GM19463 (cell line): Measurements from ENCODE around the gene PTTG2.
"Not testable (repeated sequence)": the region's sequence is repeated elsewhere in the genome, so short reads cannot be mapped to it uniquely, and the experiment has no call there.

Source experiments
- ATAC-seq: cut with Tn5 transposase; IDR thresholded peaks from one replicate; pipeline ENCODE4 v1.9.1; 2021; ENCODE audit warnings: mild to moderate bottlenecking, moderate library complexity; ENCODE audit not compliant: unreplicated experiment

Gene PTTG2

GRCh38 chr4:37960098-37960497, at the start of gene PTTG2:
Gene PTTG2, plus strand, starts transcription at chr4:37960398. Its CDS starts 37 bp downstream, at chr4:37960435.
- ATAC-seq = no peak

GRCh38 chr4:37914539-37914938, 45.7 kb upstream of the PTTG2 start:
- no peak for ATAC-seq

- no peak for ATAC-seq
Observed at GRCh38 chr4:37917388-37917787, 42.8 kb upstream of the PTTG2 start.

- no peak for ATAC-seq
Observed at GRCh38 chr4:37918653-37919052, 41.5 kb upstream of the PTTG2 start.

- peak; percentile 41 for ATAC-seq
Observed at GRCh38 chr4:37922328-37922727, 37.9 kb upstream of the PTTG2 start.

- not testable (repeated sequence) for ATAC-seq
Observed at GRCh38 chr4:37923089-37923488, 37.1 kb upstream of the PTTG2 start.

GRCh38 chr4:37924946-37925345, 35.3 kb upstream of the PTTG2 start:
- ATAC-seq = no peak

GRCh38 chr4:37927434-37927833, 32.8 kb upstream of the PTTG2 start:
- ATAC-seq = no peak

- ATAC-seq = no peak
Observed at GRCh38 chr4:37928426-37929416, 31.5 kb upstream of the PTTG2 start.

- no peak for ATAC-seq
Observed at GRCh38 chr4:37934096-37934495, 26.1 kb upstream of the PTTG2 start.

GRCh38 chr4:37934609-37935008, 25.6 kb upstream of the PTTG2 start:
- no peak for ATAC-seq

- no peak for ATAC-seq
Observed at GRCh38 chr4:37935026-37935425, 25.2 kb upstream of the PTTG2 start.

- no peak for ATAC-seq
Observed at GRCh38 chr4:37936889-37937498, 23.2 kb upstream of the PTTG2 start.

- ATAC-seq = no peak
Observed at GRCh38 chr4:37938208-37938607, 22.0 kb upstream of the PTTG2 start.

GRCh38 chr4:37946503-37947179, 13.6 kb upstream of the PTTG2 start:
- no peak for ATAC-seq

- no peak for ATAC-seq
Observed at GRCh38 chr4:37948542-37948941, 11.7 kb upstream of the PTTG2 start.

GRCh38 chr4:37949636-37950426, 10.4 kb upstream of the PTTG2 start:
- no peak for ATAC-seq

- ATAC-seq = no peak
Observed at GRCh38 chr4:37951461-37952352, 8.5 kb upstream of the PTTG2 start.

GRCh38 chr4:37953156-37953555, 7.0 kb upstream of the PTTG2 start:
- no peak for ATAC-seq
